Medulla oblongata (tissue), 1 donor: Measurements from ENCODE around the gene DRC7.
"Not testable (repeated sequence)": the region's sequence is repeated elsewhere in the genome, so short reads cannot be mapped to it uniquely, and the experiment has no call there.

Experiments used
- DNase-seq: peaks from one replicate; pipeline ENCODE4 v3.0.0-alpha.2; 2015; ENCODE audit errors: extremely low spot score

The DRC7 gene

DNA sequence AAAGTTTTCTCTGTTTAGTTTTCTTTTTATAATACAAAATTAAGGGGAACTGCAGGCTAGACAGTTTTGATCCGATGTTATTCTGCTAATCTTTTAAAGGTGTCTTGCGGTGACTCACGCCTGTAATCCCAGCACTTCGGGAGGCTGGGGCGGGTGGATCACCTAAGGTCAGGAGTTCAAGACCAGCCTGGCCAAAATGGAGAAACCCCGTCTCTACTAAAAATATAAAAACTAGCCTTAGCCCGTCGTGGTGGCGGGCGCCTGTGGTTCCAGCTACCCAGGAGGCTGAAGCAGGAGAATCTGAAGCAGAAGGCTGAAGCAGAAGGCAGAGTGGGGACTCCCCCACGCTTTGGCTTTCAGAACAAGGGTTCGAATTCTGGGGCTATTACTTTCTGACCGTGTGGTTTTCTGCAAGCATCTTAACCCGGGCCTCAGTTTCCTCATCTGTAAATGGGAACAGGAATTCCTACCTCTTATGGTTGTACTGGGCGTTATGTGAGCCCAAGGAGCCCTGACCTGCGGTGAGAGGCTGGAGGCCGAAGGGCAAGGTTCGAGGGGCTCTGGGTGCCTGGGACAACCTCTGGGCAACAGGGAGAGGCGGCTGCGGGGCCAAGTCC, 39.8 kb downstream of the DRC7 start:
- DNase-seq, result no peak

DNA sequence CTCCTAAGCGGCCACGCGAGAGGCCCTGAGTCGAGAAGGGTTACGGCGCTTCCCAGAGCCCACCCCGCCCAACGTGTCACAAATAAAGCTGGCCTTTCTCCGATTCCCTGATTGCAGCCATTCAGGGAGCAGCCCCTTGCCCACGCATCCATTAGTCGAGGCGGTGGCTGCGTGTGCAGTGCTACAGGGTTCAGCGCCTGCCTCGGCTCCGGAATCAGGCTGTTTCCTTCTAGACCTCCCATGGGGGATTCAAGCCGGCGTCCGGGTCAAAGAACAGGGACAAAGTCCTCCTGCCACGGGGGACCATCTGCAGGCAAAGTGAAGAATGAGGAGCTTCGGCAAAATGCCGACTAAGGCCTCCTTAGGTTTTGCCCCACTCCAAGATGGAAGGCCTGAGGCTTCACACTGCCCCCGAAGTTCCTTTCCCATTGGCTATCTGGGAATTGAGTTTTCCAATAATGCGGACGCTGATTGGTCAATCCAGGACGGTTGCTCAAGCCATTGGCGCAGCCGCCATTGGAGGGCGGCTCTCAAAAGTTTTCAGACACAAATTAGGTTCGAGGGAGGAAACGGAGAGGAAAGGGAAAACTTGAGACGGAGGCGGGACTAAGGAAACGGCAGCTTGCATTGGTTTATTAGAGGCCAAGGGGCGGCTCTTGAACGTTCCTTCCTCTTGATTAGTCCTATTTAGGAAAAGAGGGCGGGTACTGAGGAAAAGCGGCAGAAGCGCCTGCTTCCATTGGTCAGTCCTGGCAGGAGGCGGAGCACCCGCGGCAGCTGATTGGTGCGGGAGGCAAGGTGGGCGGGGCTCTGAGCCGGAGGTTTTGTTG, 40.5 kb downstream of the DRC7 start:
- DNase-seq, result peak; percentile 100

DNA sequence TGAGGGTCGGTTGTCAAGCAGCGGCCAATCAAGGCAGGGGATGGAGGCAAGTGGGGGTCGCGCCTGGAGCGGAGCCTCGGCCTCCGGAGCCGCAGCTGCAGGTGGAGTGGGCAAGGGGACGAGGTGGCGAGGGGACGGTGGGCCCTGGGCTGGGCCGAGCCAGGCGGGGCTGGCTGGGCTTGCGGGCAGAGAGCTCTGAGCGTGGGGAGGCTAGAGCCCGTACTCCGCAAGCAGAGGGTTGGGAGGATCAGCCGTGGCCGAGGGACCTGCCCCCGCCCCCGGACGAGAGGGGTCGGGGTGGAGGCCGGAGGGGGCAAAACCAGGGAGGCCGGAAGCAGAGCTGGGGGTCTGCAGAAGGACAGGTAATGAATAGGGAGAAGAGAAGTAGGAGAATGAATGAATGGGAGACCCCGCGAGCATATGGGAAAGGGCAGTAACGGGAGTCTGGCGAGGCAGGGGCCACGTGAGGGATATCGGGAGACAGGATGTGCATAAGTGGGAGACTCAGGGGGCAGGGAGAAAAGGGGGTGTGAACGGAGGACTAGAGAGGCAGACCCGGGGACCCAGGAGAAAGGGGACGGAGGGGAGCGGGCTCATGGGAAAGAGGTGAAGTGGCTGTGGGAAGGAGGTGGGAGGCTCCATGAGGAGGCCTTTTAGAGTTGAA, 41.3 kb downstream of the DRC7 start, which contains the start of gene KATNB1:
KATNB1 (plus strand) TSS at position 16 of the 664 bp plus-strand sequence. CDS start 1,474 bp downstream, outside the sequence.
- peak; percentile 24 for DNase-seq

DNA sequence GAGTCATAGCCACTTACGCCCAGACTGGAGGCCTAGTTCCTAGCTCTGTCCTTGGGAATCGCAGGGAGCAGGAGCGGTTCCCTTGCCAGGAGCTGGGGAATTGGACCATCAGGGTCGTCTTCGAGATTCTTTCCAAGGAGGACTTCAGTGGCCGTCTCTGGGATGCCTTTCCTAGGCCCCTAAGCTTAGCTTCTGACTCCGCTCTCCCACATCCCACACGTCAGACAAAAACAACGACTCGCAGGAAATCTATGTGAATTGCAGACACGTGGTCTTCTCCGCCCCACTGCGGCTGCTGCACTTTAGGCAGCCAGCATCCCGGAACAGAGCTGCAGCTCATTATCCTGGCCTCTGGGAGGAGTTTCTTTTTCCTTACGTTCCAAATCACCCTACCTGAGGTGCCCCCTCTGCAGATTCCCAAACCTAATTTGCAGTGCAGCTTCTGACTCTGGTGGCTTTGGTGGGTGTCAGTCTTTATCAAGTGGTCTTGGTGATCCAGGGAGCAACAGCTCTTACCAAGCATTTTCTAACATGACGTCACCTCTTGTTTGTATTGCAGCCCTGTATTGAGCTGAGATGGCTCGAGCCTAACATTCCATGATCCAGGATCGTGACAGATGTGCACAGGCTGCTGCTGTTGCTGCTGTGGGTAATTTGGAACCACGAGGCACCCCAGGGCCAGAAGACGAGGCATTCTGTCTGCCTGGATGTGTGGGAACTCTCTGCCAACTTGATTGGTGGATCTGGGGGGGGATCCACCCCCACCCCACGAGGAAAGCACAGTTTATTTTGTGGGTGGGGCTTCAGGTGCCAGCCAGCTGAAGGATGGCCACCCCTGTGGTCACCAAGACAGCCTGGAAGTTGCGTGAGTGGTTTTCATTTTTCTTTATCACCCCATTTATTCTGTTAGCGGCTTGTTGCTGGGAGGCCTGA, 42.1 kb downstream of the DRC7 start:
- peak; percentile 56 for DNase-seq

DNA sequence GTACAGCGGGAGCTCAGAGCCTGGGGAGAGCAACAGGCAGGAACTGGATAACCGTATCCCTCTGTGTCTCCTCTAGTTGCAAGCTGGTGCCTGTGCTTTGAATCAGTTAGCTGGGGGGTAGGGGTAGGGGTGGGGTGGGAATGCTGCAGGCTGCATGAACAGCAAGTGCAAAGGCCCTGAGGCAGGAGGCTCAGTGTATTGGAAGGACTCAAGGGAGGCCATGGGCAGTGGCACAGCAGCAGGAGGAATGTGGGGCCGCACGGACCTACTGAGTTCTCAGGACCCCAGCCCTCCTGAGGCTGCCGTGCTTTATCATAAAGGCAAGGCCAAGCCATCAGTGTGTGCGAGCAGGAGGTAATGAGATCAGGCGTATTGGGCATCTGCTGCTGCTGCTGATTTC, 44.2 kb downstream of the DRC7 start:
- DNase-seq, result no peak

DNA sequence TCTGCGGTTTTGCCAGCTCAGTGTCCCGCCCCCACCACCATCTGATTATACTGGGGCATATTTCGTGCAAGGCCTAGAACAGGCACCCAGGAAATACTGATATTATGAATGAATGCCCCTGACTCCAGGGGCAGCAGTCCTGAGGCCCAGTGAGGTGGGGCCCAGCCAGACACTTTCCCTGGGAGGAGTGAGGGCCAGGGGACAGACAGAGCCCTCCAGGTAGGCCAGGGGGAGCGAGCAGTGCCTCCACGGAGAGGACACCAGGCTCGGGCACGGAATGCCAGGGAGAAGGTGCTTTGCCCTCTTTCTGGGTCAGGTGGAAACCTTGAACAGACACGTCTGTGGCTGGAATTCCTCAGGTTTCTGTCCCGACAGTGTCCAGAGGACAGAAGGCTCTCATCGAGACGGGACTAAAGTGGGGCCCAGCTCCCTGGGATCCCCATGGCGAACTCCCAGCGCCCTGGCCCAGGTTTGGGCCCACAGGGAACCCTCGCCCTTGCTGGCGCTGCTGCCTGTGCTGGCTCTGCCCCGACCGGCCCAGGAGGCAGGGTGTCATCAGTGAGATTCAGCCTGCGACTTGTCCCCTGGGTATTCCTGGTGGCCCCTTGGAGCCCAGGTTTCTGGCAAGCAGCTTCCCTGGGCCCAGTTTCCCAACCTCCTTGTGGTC, 45.3 kb downstream of the DRC7 start:
- DNase-seq, result no peak

DNA sequence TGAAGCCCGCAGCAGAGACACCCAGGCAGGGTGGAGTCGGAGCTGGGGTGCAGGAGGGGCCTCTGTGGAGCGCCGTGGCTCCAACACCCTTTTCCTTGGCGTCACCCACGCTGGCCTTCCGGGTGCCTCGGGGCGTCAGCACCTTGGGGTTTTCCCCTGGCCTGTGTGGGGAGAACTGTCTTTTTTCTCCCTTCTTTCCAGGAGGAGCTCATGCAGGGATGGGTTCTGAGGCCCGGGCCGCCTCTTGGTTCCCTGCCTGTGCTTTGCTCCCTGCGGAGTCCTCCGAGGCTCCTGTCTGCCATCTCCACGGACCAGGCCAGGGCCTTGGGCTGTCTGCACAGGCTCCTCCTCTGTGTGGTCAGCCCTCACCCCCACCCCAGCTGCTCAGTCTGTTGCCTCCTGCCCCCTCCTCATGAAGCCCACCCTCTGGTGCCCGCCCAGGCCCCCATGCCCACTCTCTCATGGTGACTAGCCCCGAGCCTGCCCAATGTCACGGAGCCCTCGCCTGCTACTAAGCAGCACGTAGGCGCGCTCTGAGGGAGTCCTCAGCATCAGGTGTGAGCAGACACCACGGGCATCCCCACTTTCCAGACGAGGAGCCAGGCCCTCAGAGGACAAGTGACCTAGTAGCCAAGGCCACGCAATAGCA, 45.9 kb downstream of the DRC7 start:
- no peak for DNase-seq

DNA sequence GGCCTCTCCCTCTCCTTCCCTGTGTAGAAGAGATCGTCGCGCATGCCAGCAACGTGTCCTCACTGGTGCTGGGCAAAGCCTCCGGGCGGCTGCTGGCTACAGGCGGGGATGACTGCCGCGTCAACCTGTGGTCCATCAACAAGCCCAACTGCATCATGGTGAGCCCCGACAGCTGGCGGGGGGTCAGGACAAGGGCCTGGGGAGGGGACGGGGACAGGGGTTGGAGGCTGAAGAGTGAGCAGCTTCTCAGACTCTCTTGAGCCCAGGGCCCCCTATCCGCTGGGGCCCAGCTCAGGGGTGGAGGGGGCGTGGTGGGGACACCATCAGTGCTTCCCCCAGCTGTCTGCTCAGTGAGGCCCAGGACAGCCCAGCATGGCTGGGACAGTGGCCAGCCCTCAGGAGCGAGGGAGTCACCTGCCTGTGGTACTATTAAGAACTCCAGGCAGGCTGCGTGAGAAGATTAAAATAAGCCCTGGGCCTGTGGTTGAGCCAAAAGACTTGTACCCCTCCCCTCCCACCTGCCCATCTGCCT, 47.1 kb downstream of the DRC7 start:
- DNase-seq, result no peak

DNA sequence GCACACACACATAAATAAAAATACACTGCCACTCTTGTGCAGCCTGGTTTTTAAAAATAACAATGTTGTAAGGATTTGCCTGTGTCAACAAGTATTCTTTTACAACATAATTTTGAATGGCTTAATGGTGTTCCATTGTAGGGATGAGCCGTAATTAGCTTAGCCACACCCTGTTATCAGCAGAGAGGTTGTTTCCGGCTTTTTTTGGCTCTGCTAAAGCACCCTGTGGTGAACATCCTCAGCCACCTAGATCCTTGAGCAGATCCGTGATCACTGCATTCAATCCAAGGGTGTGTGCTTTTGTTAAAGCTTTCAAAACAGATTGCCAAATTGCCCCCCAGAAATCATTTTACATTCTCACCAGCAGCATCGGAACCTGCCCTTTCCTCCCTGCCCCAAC, 47.9 kb downstream of the DRC7 start:
- DNase-seq, result no peak

DNA sequence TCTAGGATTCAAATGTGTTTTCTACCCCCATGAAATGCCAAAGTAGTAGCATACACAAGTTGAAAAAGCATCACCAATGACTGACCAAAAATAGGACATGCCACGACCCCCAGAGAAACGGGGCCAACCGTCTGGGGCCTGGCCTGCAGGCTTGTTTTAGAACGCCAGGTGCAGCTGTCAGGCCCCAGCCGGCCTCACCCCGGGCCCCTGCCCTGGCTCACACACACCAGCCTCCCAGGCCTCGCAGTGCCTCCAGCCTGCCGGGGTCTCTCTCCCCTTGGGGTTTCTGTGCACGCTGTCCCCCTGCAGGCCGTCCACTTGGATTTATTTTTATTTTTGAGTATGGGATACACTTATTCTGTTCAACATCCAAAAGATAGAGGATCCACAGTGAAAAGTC, 48.9 kb downstream of the DRC7 start:
- no peak for DNase-seq

DNA sequence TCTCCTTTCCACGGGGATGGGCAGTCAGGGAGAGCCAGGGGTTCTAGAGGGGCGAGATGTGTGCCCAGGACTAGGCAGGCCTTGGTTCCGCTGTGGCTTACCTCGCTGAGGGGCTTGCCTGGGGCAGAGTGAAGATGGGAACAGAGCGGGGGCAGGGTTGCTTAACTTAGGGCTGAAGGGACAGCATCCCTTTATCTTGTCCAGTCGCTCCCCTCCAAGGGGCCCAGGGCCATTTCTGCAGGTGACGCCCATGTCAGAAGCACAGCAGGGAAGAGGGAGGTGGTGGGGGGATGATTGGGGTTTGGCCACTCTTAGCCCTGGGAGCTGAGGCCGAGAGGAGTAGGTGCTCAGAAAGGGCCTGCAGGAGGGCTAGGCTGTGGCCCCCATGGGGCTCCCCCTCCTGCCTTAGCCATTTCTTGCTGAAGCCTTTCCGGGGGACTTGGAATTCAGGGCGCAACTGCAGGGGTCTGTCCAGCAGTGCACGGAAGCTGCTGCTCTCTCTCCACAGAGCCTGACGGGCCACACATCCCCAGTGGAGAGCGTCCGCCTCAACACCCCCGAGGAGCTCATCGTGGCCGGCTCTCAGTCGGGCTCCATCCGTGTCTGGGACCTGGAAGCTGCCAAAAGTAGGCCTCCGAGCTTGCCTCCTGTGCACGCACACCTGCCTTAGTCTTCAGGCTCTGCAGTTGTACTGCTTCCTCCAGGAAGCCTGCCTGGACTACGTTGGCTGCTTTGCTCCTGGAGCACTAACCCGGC, 49.5 kb downstream of the DRC7 start:
- no peak for DNase-seq

DNA sequence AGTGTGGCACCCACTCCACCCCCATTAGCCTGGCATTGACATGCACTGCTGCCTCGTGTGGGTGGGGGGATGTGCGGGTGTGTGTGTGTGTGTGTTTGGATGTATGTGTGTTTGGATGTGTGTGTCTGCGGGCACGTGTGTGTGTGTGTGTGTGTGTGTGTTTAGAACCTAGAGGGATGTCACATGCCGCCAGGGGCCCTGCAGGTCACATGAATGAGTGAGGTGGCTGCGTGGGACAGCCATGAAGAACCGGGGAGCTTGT, 50.0 kb downstream of the DRC7 start:
- no peak for DNase-seq

DNA sequence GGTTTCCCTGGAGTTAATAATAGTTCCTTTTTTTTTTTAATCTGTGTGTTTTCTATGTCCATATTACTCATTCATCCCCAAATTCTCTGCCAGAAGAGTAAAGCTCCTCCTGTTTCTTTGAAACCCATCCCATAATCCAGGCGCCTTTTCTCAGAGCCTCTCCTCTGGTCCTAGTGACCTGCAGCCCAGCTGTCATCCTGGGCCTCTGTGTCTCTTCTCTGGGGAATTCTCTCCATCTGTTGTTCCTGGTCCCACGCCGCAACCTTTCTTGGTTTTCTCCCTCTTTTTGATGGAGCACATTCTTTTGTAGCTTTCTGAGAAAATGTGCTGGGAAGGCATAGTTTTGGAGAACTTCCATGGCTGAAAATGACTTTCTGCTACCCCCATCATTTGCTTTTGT, 51.2 kb downstream of the DRC7 start:
- no peak for DNase-seq

DNA sequence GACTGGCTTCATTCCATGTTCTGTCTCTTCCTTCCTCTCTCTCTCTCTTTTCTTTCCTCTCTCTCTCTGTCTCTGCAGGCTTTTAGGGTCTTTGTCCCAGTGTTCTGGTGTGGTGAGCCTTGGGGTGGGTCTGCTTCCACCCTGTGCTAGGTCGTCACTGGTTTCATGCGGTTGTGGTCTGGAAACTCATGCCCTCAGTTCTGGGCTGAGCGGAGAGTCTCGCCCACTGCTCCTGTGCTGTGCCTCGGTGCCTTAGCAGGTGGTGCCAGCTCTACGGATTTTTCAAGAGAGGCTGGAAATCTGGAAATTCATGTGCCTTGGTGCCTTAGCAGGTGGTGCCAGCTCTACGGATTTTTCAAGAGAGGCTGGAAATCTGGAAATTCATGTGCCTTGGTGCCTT, 51.7 kb downstream of the DRC7 start:
- not testable (repeated sequence) for DNase-seq

DNA sequence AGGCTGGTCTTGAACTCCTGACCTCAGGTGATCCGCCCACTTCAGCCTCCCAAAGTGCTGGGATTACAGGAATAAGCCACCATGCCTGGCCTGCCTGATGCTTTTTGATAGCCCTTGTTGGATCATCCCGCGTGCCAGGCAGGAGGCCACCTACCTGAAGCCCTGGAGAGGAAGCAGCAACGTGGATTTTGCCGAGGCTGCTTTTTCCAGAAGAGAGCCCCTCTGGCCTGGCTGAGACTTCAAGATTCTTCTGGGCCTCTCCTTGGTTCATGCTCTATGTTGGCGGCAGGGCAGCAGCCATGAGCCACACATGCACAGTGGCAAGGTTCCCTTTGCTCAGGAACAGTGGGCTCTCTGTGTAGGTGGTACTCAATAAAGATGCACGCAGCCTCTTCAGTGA, 52.5 kb downstream of the DRC7 start:
- no peak for DNase-seq

DNA sequence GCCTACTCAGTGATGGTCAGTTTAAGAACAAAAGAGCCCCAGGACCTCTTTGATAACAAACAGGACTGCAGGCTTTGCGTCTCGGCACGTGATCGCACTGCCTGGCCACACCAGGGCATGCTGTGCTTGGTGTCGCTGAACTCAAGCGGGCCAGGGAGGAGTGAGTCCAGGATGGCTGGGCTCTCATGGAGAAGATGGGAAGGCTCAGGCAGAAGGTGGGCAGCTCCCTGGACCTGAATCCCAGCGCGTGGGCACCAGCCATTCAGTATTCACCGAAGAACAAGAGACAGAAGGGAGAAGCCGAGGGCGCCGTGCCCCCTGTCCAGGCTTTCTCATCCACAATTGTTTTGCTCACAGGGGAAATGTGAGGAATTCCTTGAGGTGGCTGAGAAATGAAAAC, 52.9 kb downstream of the DRC7 start:
- DNase-seq, result no peak

DNA sequence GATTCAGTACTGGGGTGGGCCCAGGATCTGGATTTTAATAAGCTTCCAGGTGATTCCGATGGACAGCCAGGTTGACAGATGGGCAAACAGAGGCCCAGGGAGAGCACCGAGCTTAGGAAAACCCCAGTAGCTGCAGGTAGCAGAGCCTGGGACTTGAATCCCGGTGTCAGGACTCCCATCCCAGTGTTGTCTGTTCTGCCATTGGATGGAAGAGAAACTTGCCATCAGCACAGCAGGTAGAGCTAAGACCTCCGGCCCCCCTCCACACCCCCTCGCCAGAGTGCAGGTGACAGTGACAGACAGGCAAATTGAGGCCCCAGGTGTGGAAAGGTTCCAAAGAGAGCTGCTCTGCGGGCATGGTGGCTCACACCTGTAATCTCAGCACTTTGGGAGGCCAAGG, 53.4 kb downstream of the DRC7 start:
- DNase-seq, result no peak

DNA sequence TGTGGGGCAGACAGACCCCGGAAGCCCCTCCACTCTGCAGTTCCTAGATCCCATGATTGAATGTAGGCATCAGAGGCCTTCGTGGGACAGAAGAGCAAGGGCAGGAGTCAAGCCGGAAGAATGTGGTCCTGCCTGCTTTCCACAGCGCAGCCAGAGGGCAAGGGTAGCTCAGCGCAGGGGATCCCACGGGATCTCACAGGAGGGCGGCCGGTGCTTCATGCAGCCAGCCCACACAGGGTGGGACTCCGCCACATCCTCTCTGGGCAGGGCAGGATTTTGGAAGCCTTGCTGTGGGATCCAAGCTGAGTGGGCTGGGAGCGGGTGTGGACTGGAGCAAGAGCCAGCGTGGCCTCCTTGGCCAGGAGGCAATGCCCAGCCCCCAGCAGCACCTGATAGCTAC, 54.0 kb downstream of the DRC7 start:
- DNase-seq, result no peak

DNA sequence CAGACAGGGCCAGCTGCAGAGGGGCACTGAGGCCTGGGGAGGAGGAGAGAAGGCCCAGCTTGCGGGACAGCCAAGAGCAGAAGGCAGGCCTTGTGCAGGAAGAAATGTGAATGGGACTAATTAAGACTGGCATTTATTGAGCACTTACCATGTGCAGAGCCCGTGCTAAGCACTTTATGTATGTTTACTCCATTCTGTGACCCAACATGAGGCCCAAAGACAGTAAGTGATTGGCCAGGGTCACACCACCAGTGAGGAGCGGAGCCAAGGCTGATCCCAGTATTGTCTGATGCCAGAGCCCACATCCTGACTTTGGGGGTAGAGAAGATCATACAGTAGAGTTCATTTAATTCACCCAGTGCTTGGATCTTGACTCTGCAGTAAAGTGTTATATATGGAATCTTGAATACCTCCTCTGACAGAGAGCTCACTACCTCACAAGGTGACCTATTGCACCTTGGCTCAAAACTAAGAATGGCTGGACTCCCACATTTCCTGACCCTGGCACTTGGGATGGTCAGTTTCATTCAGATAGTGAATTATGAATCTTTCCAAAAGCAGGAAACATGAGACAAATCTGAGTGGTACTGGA, 54.6 kb downstream of the DRC7 start:
- no peak for DNase-seq
